Thoracic aorta (tissue), 2 donors: ENCODE data around the gene ST7. TPM values are rescaled to one million over a fixed set of nuclear protein-coding genes. Genes with fewer than 3 reads are reported as not detected.

ENCODE experiments used
- ATAC-seq: fragments of 150-250 bp; one replicate; pipeline ENCODE4 v1.8.0; 2017; ENCODE audit warnings: low read depth; ENCODE audit not compliant: insufficient number of reproducible peaks, low FRiP score
- DNase-seq: peaks from one replicate; pipeline ENCODE4 v3.0.0-alpha.2; 2020; ENCODE audit warnings: low spot score
- H3K27ac ChIP-seq, 2 donors: fragments of 200-600 bp; sonication (generic); 1 replicate in 1 of 2; 2 replicates in 1 of 2; pipeline ENCODE4 v1.5.1; 2016; ENCODE audit warnings: mild to moderate bottlenecking in 2 of 2, moderate library complexity in 2 of 2
- H3K27me3 ChIP-seq: fragments of 200-600 bp; sonication (generic); replicated peaks from 2 replicates; pipeline ENCODE4 v1.6.0; 2016; ENCODE audit warnings: mild to moderate bottlenecking; ENCODE audit not compliant: insufficient read depth
- H3K36me3 ChIP-seq: fragments of 200-600 bp; sonication (generic); one replicate; pipeline ENCODE4 v1.5.1; 2016
- H3K4me1 ChIP-seq, 2 donors: fragments of 200-600 bp; sonication (generic); 1 replicate in 1 of 2; 2 replicates in 1 of 2; pipeline versions ENCODE4 v1.5.1 to v1.6.0; 2016; ENCODE audit warnings: low read depth in 2 of 2, mild to moderate bottlenecking in 1 of 2; ENCODE audit not compliant: control insufficient read depth in 1 of 2
- H3K4me3 ChIP-seq: fragments of 200-600 bp; sonication (generic); 2 replicates; pipeline ENCODE4 v1.5.1; 2016; ENCODE audit warnings: mild to moderate bottlenecking
- H3K9me3 ChIP-seq: fragments of 200-600 bp; sonication (generic); 2 replicates; pipeline ENCODE4 v1.5.1; 2016
- total RNA-seq, 2 donors: library from RNA; depleted of rRNA; stranded (reverse); fragments of >200 nt; gene quantifications; one replicate each; pipeline versions ENCODE4 v1.1.0 to v1.2.3, GENCODE V29; 2016
- TF ChIP-seq, protein P1 (sequence below): fragments of 200-600 bp; sonication (generic); IDR thresholded peaks from one replicate; pipeline ENCODE4 v1.5.1; 2019; ENCODE audit warnings: antibody characterized with exemption

ST7 gene
- total RNA-seq, 2 donors from 2014 or later, result 29.8 to 56.2 TPM

DNA sequence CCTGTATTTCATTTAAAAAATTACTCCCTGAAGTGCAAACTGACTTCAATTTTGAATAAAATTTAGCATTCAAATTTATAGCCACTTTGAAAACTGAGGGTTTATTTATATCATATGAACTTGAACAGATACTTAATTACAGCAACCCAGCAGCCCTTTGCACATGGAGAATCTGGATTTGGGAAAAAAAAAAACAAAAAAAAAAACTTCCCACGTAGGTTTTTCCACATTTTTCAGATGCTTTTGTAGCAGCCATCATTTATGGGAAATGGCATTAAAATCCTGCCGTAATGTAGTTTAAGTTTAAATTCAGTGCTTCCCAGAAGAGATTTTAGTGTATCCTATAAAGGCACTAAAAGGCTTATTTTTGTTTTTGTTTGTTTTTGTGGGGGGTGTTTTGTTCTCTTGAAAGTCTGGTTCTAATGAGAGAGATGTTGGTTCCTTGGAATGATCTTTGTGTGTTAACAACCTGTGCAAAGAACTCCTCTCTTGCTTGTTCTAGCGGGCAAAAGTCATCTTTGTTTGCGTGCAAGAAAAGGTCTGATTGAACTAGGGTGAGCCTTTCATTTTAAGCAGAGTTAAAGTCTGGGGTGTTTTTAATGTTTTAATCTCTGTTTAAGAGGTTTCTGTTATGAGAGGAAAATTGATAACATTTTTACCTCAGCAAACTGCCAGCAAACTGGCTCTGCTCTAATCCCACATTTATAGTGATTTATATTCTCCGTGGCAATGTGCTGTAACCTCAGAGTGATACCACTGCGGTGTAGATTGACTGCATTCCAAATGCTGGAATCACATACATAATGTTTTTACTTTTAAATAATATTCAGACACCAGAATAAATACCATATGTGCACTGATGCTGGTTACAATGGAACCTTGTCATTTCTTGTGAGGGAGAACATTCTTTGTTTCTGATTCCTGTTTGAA lies 264.1 kb downstream of the ST7 start:
- ATAC-seq (no peak), DNase-seq (no peak)
- no peaks in the 10 kb centered on the region for H3K9me3 ChIP-seq
- H3K4me1 ChIP-seq, result no peaks in the 10 kb centered on the region
- no peak overlapping the region for H3K4me3 ChIP-seq
- H3K27ac ChIP-seq, result no peak overlapping the region
- TF ChIP-seq, protein P1, sequence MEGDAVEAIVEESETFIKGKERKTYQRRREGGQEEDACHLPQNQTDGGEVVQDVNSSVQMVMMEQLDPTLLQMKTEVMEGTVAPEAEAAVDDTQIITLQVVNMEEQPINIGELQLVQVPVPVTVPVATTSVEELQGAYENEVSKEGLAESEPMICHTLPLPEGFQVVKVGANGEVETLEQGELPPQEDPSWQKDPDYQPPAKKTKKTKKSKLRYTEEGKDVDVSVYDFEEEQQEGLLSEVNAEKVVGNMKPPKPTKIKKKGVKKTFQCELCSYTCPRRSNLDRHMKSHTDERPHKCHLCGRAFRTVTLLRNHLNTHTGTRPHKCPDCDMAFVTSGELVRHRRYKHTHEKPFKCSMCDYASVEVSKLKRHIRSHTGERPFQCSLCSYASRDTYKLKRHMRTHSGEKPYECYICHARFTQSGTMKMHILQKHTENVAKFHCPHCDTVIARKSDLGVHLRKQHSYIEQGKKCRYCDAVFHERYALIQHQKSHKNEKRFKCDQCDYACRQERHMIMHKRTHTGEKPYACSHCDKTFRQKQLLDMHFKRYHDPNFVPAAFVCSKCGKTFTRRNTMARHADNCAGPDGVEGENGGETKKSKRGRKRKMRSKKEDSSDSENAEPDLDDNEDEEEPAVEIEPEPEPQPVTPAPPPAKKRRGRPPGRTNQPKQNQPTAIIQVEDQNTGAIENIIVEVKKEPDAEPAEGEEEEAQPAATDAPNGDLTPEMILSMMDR, result no peak
- no peaks in the 10 kb centered on the region for H3K27me3 ChIP-seq
- H3K36me3 ChIP-seq, result no peaks in the 10 kb centered on the region

DNA sequence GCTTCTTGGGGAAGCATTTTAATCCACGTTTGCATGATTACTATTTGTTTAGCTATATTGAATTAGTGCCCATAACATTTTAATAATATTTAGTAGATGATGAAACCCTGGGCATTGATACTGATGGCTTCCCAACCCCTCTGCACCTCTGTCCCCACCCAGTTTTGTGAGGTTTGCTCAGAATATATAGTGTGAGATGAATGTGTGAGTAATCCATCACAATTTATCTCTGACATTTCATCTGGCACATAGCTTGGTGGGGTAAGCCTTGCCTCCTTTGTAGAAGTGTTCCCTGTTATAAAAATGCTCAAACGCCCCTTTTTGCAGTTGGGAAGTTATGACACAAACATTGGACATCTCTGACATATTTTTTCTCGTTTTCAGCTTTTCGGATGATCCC lies 265.4 kb downstream of the ST7 start:
- Histone ChIP-seq H3K27ac (no peak overlapping the region), H3K36me3 (no peaks in the 10 kb centered on the region), H3K4me1 (no peaks in the 10 kb centered on the region), H3K4me3 (no peak overlapping the region), H3K9me3 (no peaks in the 10 kb centered on the region), H3K27me3 (no peaks in the 10 kb centered on the region)
- TF ChIP-seq, protein P1, result no peak
- no peak for DNase-seq
- no peak for ATAC-seq

DNA sequence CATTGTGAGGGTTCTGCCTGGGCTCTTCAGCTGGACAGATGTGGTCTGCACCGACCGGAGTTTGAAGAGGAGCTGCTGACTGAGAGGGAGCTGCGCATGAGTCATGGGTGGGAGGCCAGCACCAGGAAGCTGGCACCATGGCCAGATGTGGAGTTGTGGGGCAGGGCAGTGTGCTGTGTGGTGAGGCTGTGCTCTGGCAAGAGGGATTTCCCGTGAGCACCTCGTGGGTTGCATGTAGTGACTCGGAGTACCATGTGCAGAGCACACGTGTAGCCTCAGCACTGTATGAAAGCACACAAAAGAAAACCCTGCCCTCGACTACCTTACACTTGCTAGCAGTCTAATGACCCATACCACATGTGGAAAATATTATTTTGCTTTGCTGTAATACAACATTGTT lies 266.2 kb downstream of the ST7 start:
- Histone ChIP-seq H3K4me1 (no peaks in the 10 kb centered on the region), H3K9me3 (no peaks in the 10 kb centered on the region), H3K27me3 (no peaks in the 10 kb centered on the region), H3K4me3 (no peak overlapping the region), H3K36me3 (no peaks in the 10 kb centered on the region), H3K27ac (no peak overlapping the region)
- ATAC-seq (no peak), DNase-seq (no peak)
- TF ChIP-seq, protein P1, result no peak

DNA sequence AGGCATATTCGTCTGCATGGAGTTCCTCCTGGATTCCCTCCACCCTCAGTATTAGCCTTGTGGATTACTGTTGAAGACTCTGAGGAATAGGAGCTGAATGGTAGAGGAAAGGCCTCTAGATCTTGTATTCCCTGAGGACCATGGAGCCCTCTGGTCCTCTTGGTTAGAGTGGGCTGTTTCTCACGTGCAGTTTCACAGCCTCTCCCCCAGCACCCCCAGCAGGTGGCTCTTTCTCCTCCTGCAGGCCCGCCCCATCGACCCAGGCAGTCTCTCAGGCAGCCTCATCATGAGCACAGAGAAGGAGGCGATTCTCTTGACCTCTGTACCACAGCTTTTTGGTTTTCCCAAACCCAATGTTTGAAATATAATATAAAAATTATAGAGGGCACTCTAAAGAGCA lies 267.5 kb downstream of the ST7 start:
- no peak for ATAC-seq
- TF ChIP-seq, protein P1, result no peak
- no peak for DNase-seq
- Histone ChIP-seq H3K27ac (no peak overlapping the region), H3K27me3 (no peaks in the 10 kb centered on the region), H3K36me3 (no peaks in the 10 kb centered on the region), H3K9me3 (no peaks in the 10 kb centered on the region), H3K4me1 (no peaks in the 10 kb centered on the region), H3K4me3 (no peak overlapping the region)

DNA sequence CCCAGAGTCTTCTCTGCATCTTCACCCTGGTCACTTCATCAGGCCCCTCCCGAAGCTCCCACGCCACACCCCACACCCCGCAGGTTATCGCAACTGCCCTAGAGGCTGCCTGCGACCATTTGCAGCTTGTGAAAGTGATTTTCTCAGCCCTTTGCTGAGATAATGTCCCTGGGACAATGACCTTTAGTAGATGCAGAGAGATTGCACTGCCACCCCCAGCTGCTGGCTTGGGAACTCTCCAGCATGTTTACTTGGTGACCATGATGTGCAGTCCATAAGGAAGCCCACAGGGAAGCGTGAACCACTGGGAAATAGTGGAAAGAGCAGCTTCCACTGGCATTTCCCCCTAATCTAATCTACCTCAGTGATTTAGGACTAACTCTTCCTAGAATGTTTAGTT lies 272.2 kb downstream of the ST7 start:
- Histone ChIP-seq H3K4me3 (no peak overlapping the region), H3K27ac (no peak overlapping the region), H3K4me1 (no peaks in the 10 kb centered on the region), H3K36me3 (no peaks in the 10 kb centered on the region), H3K9me3 (no peaks in the 10 kb centered on the region), H3K27me3 (no peaks in the 10 kb centered on the region)
- TF ChIP-seq, protein P1, result no peak
- no peak for ATAC-seq
- no peak for DNase-seq
